PFSK-1 (cell line): Measurements from ENCODE around the gene SDHA.

Source experiments
- FOXP2 ChIP-seq: optimal IDR thresholded peaks from 2 replicates; pipeline ENCODE3; 2011; ENCODE audit warnings: borderline replicate concordance, control low read depth, inconsistent platforms; ENCODE audit not compliant: insufficient read depth; ENCODE audit errors: extremely low read length, extremely low read depth
- POLR2AphosphoS5 ChIP-seq: IDR thresholded peaks from 2 replicates; pipeline ENCODE4 v1.6.1; 2012; ENCODE audit warnings: low read depth, mild to moderate bottlenecking, control low read depth, low read length, moderate library complexity
- REST ChIP-seq, 2 experiments: IDR thresholded peaks; 2 replicates each; pipeline versions ENCODE4 v1.6.1 to v1.8.0; 2011 to 2012; ENCODE audit warnings: low read depth in 2 of 2, low read length in 2 of 2, control low read depth in 1 of 2, inconsistent platforms in 1 of 2, mild to moderate bottlenecking in 1 of 2, moderate library complexity in 1 of 2; ENCODE audit not compliant: insufficient read depth in 1 of 2
- TAF1 ChIP-seq: IDR thresholded peaks from 2 replicates; pipeline ENCODE4 v1.6.1; 2012; ENCODE audit warnings: low read length, control low read depth, borderline replicate concordance; ENCODE audit not compliant: insufficient read depth

- TF ChIP-seq POLR2AphosphoS5 (no peak), TAF1 (no peak), REST (IDR thresholded peaks at IDR 0.05; ENCODE audit: insufficient read depth in 1 of 2, low read depth in 2 of 2, low read length in 2 of 2) (no peak), FOXP2 (no peak)
Measured at GRCh38 chr5:234450-234849, 16.3 kb downstream of the SDHA start.
